ENCODE measurements around the gene APOLD1. TPM values are rescaled to one million over a fixed set of nuclear protein-coding genes. Genes with fewer than 3 reads are reported as not detected.
"Not testable (repeated sequence)": the region's sequence is repeated elsewhere in the genome, so short reads cannot be mapped to it uniquely, and the experiment has no call there.

APOLD1 gene
- total RNA-seq, 1 donor from 2014 or later = 10.5 TPM

DNA sequence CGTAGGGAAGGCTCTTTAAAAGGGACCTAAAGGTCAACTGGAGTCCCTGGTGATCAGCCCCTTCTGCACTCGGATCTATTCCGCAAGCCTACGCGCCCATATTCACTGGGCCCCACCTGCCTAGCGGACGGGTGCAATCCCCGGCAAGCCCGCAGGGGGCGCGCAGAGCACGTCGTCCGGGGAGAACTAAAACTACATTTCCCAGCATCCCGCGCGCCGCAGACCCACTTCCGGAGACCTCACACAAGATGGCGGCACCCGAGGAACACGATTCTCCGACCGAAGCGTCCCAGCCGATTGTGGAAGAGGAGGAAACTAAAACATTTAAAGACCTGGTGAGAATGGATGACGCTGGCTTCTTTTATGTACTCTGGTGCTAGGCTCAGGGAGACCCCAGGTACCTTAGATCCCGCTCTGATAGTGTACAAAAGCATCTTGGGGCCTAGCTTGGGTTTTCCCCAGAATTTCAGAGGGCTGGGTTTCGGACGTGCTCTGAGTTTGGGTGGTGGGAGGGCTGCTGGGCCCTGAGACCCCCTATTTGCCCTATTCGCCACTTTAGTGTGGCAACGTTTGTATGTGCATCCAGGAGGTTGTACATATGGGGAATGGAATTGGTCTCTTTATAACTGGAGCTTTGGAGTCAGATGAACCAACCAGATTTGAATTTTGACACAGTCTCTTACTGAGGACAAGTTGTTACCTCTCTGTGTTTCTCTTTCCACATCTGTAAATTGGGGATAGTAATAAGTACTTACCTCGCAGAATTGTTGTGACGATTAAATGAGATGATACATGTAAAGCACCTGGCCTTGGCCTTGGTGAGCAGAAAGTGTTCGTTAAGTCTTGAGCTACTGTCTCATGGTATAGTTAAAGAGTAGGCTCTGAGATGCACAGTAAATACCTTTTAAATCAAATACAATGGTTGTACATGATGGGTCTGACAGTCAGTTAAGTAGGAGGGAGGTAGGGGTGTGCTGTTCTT lies 28.0 kb downstream of the APOLD1 start, which contains the start of gene DDX47:
Gene DDX47 (plus strand): TSS at position 227 of the 982 bp plus-strand sequence. CDS start 22 bp downstream, at position 249.
- TF ChIP-seq CTCF (IDR thresholded peaks at IDR 0.05) = peak; percentile 94
- no peaks in the 10 kb centered on the region for H3K27me3 Mint-ChIP-seq (ENCODE audit: unreplicated experiment)

GRCh38 chr12:12817616-12818015 lies 32.2 kb downstream of the APOLD1 start:
- H3K4me3 Mint-ChIP-seq (ENCODE audit: unreplicated experiment) = no peak overlapping the region

More for the DNA sequence above, 28.0 kb downstream of the APOLD1 start, which contains the start of gene DDX47:
- H3K4me3 Mint-ChIP-seq (ENCODE audit: unreplicated experiment) = peak within 1 kb of the TSS; percentile 85
- peaks cover 15% of the 10 kb centered on the region for H3K36me3 Mint-ChIP-seq (ENCODE audit: unreplicated experiment)
- DNase-seq (ENCODE audit: extremely low spot score, unreplicated experiment) = peak; percentile 98
- peak within 1 kb of the TSS; percentile 86 for H3K27ac Mint-ChIP-seq (ENCODE audit: unreplicated experiment)
- H3K9me3 Mint-ChIP-seq (ENCODE audit: unreplicated experiment) = no peaks in the 10 kb centered on the region
- H3K4me1 Mint-ChIP-seq (ENCODE audit: unreplicated experiment) = peaks cover 40% of the 10 kb centered on the region

GRCh38 chr12:12818701-12819100 lies 33.2 kb downstream of the APOLD1 start:
- peaks cover 45% of the 10 kb centered on the region for H3K36me3 Mint-ChIP-seq (ENCODE audit: unreplicated experiment)
- DNase-seq (ENCODE audit: extremely low spot score, unreplicated experiment) = no peak
- TF ChIP-seq CTCF (IDR thresholded peaks at IDR 0.05) = no peak
- no peak overlapping the region for H3K4me3 Mint-ChIP-seq (ENCODE audit: unreplicated experiment)
- no peaks in the 10 kb centered on the region for H3K9me3 Mint-ChIP-seq (ENCODE audit: unreplicated experiment)
- no peaks in the 10 kb centered on the region for H3K27me3 Mint-ChIP-seq (ENCODE audit: unreplicated experiment)
- H3K4me1 Mint-ChIP-seq (ENCODE audit: unreplicated experiment) = peaks cover 49% of the 10 kb centered on the region
- peak overlapping the region; percentile 56 for H3K27ac Mint-ChIP-seq (ENCODE audit: unreplicated experiment)

More at GRCh38 chr12:12817616-12818015, 32.2 kb downstream of the APOLD1 start:
- peaks cover 54% of the 10 kb centered on the region for H3K4me1 Mint-ChIP-seq (ENCODE audit: unreplicated experiment)
- H3K27me3 Mint-ChIP-seq (ENCODE audit: unreplicated experiment) = no peaks in the 10 kb centered on the region
- no peak for DNase-seq (ENCODE audit: extremely low spot score, unreplicated experiment)
- H3K9me3 Mint-ChIP-seq (ENCODE audit: unreplicated experiment) = no peaks in the 10 kb centered on the region
- no peak overlapping the region for H3K27ac Mint-ChIP-seq (ENCODE audit: unreplicated experiment)
- no peak for TF ChIP-seq CTCF (IDR thresholded peaks at IDR 0.05)
- H3K36me3 Mint-ChIP-seq (ENCODE audit: unreplicated experiment) = peaks cover 37% of the 10 kb centered on the region

GRCh38 chr12:12819221-12819620 lies 33.8 kb downstream of the APOLD1 start:
- no peaks in the 10 kb centered on the region for H3K27me3 Mint-ChIP-seq (ENCODE audit: unreplicated experiment)
- H3K9me3 Mint-ChIP-seq (ENCODE audit: unreplicated experiment) = no peaks in the 10 kb centered on the region
- peaks cover 44% of the 10 kb centered on the region for H3K4me1 Mint-ChIP-seq (ENCODE audit: unreplicated experiment)
- TF ChIP-seq CTCF (IDR thresholded peaks at IDR 0.05) = no peak
- peaks cover 50% of the 10 kb centered on the region for H3K36me3 Mint-ChIP-seq (ENCODE audit: unreplicated experiment)
- no peak for DNase-seq (ENCODE audit: extremely low spot score, unreplicated experiment)
- H3K27ac Mint-ChIP-seq (ENCODE audit: unreplicated experiment) = peak overlapping the region; percentile 56
- no peak overlapping the region for H3K4me3 Mint-ChIP-seq (ENCODE audit: unreplicated experiment)

- Mint-ChIP-seq H3K4me3 (ENCODE audit: unreplicated experiment) (no peak overlapping the region), H3K27me3 (ENCODE audit: unreplicated experiment) (no peaks in the 10 kb centered on the region), H3K36me3 (ENCODE audit: unreplicated experiment) (peaks cover 52% of the 10 kb centered on the region), H3K27ac (ENCODE audit: unreplicated experiment) (peak overlapping the region; percentile 56), H3K4me1 (ENCODE audit: unreplicated experiment) (peaks cover 39% of the 10 kb centered on the region), H3K9me3 (ENCODE audit: unreplicated experiment) (no peaks in the 10 kb centered on the region)
- TF ChIP-seq CTCF (IDR thresholded peaks at IDR 0.05) = no peak
- no peak for DNase-seq (ENCODE audit: extremely low spot score, unreplicated experiment)
Observed at GRCh38 chr12:12819752-12820311, 34.4 kb downstream of the APOLD1 start.

DNA sequence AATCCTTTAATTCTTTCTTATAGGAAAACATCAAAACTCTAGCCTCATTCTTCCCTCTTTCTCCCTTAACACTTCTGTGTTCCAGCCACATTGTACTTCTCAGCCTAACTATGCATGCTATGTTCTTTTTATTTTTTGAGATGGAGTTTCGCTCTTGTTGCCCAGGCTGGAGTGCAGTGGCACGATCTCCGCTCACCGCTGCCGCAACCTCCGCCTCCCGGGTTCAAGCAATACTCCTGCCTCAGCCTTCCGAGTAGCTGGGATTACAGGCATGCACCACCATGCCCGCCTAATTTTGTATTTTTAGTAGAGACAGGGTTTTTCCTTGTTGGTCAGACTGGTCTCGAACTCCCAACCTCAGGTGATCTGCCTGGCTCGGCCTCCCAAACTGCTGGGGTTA lies 34.9 kb downstream of the APOLD1 start:
- H3K27me3 Mint-ChIP-seq (ENCODE audit: unreplicated experiment); H3K4me3 Mint-ChIP-seq (ENCODE audit: unreplicated experiment); H3K27ac Mint-ChIP-seq (ENCODE audit: unreplicated experiment); DNase-seq (ENCODE audit: extremely low spot score, unreplicated experiment); H3K9me3 Mint-ChIP-seq (ENCODE audit: unreplicated experiment): not testable (repeated sequence)
- Mint-ChIP-seq H3K36me3 (ENCODE audit: unreplicated experiment) (peaks cover 55% of the 10 kb centered on the region), H3K4me1 (ENCODE audit: unreplicated experiment) (peaks cover 38% of the 10 kb centered on the region)

Measured in osteocyte (in vitro differentiated cells).